Osteocyte (in vitro differentiated cells): ENCODE results near the gene RBM8A. TPM values are rescaled to one million over a fixed set of nuclear protein-coding genes. Genes with fewer than 3 reads are reported as not detected.

ENCODE experiments used
- DNase-seq: peaks from one replicate; pipeline ENCODE4 v3.0.0; 2021; ENCODE audit warnings: mixed read lengths; ENCODE audit not compliant: unreplicated experiment; ENCODE audit errors: extremely low spot score
- H3K27ac Mint-ChIP-seq: one replicate; pipeline ENCODE4 v1.8.0; 2021; ENCODE audit warnings: mild to moderate bottlenecking, mixed read lengths; ENCODE audit not compliant: unreplicated experiment
- H3K27me3 Mint-ChIP-seq: one replicate; pipeline ENCODE4 v1.8.0; 2021; ENCODE audit warnings: mixed read lengths; ENCODE audit not compliant: unreplicated experiment
- H3K36me3 Mint-ChIP-seq: one replicate; pipeline ENCODE4 v1.8.0; 2021; ENCODE audit warnings: mixed read lengths; ENCODE audit not compliant: unreplicated experiment
- H3K4me1 Mint-ChIP-seq: one replicate; pipeline ENCODE4 v1.8.0; 2021; ENCODE audit warnings: mixed read lengths; ENCODE audit not compliant: unreplicated experiment
- H3K4me3 Mint-ChIP-seq: one replicate; pipeline ENCODE4 v1.8.0; 2021; ENCODE audit warnings: mild to moderate bottlenecking, moderate library complexity, mixed read lengths; ENCODE audit not compliant: unreplicated experiment
- H3K9me3 Mint-ChIP-seq: one replicate; pipeline ENCODE4 v1.8.0; 2021; ENCODE audit warnings: mixed read lengths; ENCODE audit not compliant: unreplicated experiment
- total RNA-seq: library from RNA; stranded (reverse); gene quantifications from 2 replicates; pipeline ENCODE4 v1.2.1, GENCODE V29; 2021
- TF ChIP-seq, protein P1 (sequence below): fragments of 200-600 bp; sonication (generic); IDR thresholded peaks from 2 replicates; pipeline ENCODE4 v1.5.0; 2021; ENCODE audit warnings: antibody characterized with exemption, mild to moderate bottlenecking, moderate library complexity

RBM8A gene
- total RNA-seq, 1 donor from 2014 or later: 114 TPM

DNA sequence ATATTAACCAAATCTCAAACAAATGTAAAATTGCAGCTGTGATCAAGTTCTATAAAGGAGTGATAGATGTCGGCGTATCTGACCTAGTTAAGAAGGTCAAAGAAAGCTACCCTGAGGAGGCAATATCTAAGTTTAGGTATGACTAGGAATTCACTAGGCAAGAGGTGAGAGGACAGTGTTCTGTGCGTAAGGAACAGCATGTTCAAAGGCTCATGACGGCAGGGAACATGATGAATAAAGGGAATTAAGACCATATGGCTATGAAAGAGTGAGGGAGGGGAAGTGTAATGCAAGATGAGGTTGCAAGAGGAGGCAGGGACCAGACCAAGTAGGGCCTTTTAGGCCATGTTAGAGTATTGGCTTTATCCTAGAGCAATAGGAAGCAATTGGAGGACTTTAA, 21.9 kb upstream of the RBM8A start:
- TF ChIP-seq, protein P1, sequence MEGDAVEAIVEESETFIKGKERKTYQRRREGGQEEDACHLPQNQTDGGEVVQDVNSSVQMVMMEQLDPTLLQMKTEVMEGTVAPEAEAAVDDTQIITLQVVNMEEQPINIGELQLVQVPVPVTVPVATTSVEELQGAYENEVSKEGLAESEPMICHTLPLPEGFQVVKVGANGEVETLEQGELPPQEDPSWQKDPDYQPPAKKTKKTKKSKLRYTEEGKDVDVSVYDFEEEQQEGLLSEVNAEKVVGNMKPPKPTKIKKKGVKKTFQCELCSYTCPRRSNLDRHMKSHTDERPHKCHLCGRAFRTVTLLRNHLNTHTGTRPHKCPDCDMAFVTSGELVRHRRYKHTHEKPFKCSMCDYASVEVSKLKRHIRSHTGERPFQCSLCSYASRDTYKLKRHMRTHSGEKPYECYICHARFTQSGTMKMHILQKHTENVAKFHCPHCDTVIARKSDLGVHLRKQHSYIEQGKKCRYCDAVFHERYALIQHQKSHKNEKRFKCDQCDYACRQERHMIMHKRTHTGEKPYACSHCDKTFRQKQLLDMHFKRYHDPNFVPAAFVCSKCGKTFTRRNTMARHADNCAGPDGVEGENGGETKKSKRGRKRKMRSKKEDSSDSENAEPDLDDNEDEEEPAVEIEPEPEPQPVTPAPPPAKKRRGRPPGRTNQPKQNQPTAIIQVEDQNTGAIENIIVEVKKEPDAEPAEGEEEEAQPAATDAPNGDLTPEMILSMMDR: no peak
- Mint-ChIP-seq H3K27me3 (no peaks in the 10 kb centered on the region), H3K27ac (no peak overlapping the region), H3K4me1 (peaks cover 19% of the 10 kb centered on the region), H3K9me3 (no peaks in the 10 kb centered on the region), H3K36me3 (peaks cover 12% of the 10 kb centered on the region), H3K4me3 (no peak overlapping the region)
- no peak for DNase-seq

DNA sequence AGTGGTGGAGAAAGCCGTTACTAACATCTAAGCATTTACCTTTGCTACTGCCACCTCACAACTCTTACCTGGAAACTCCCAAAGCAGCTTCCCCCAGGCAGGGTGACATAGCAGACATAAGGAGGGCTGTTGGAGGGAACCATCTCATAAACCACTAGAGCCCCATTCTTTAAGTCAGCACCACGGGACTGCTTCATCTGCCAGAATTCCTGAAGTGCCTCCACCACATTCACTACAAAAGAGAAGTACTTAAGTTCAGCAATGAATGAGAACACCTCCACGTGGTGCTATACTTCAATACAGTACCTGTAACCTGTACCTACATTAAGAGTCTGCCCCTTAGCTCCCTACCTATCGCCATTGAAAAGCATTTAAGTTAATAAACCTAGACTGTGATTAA, 20.3 kb upstream of the RBM8A start:
- DNase-seq: no peak
- Mint-ChIP-seq H3K9me3 (no peaks in the 10 kb centered on the region), H3K36me3 (peaks cover 16% of the 10 kb centered on the region), H3K4me1 (peaks cover 12% of the 10 kb centered on the region), H3K27ac (peak overlapping the region; percentile 31), H3K4me3 (no peak overlapping the region), H3K27me3 (no peaks in the 10 kb centered on the region)
- TF ChIP-seq, protein P1: no peak

DNA sequence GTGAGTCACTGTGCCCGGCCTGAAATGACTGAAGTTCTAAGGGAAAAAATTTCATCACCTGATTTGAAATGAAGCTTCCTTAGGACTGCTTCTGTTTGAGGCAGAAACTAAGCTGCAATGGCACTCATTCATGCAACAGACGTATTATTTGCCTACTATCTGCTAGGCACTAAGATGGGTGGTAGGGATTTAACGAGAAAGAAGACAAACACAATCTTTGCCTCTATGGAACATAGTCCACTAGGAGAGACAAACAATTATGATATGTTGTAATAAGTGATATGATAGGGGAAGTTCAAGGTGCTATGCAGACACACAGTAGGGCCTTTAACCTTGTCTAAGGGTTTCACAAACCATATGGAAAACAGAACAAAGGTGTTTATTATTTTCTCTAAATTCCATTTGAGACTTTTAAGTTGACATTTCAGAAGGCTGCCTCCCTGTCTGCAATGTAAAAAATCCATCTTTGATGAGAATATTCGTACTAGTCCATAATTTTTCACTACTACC, 19.2 kb upstream of the RBM8A start:
- DNase-seq: no peak
- H3K27me3 Mint-ChIP-seq: no peaks in the 10 kb centered on the region
- no peak overlapping the region for H3K27ac Mint-ChIP-seq
- peaks cover 11% of the 10 kb centered on the region for H3K4me1 Mint-ChIP-seq
- no peak overlapping the region for H3K4me3 Mint-ChIP-seq
- TF ChIP-seq, protein P1: no peak
- H3K9me3 Mint-ChIP-seq: no peaks in the 10 kb centered on the region
- peaks cover 15% of the 10 kb centered on the region for H3K36me3 Mint-ChIP-seq

- TF ChIP-seq, protein P1: no peak
- Mint-ChIP-seq H3K27me3 (no peaks in the 10 kb centered on the region), H3K9me3 (no peaks in the 10 kb centered on the region), H3K36me3 (peaks cover 19% of the 10 kb centered on the region), H3K4me1 (peaks cover 6% of the 10 kb centered on the region), H3K27ac (no peak overlapping the region), H3K4me3 (no peak overlapping the region)
- peak; percentile 44 for DNase-seq
Measured at GRCh38 chr1:145944532-145944931, 17.2 kb upstream of the RBM8A start.

DNA sequence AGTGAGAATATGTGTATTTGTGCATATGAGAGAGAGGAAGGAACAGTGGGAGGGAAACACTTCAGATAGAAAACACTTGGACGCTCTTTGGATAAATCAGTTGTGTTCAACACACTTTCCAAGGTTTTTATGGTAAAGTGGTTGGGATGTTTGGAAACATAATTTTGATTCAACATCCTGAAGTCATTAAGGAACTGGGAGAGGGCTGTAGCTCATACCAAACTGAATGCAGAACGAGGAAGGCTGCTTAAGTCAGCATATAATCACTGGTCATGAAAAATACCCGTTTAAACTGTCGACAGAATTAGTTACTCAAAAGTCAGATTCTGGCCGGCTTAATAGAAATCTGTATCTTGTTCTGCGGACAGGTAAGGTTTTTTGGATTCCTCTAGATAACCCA, 15.6 kb upstream of the RBM8A start:
- Mint-ChIP-seq H3K4me1 (no peaks in the 10 kb centered on the region), H3K27ac (no peak overlapping the region), H3K27me3 (no peaks in the 10 kb centered on the region), H3K9me3 (no peaks in the 10 kb centered on the region), H3K4me3 (no peak overlapping the region), H3K36me3 (peaks cover 18% of the 10 kb centered on the region)
- no peak for DNase-seq
- TF ChIP-seq, protein P1: no peak
